ENCODE results near the gene NAPA.

DNA sequence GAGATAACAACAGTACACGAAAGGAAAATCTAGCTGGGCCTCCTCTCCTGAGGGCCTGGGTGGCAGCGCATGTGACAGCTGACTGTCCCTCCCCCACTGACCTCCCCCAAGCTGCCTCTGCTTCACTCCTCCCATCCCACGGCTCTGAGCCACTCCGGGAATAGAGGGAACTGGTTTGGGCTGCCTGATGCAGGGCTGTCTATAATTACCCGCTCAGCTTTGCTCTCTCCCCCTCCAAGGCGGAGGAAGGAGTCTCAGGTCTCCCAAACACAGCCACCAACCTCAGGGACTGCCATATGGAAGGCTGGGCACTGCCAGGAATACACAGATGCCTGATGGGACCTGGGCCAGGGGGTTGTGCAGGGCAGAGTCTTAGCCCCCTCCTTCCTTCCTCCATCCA lies 7.9 kb downstream of the NAPA start:
- TF ChIP-seq, protein P1, sequence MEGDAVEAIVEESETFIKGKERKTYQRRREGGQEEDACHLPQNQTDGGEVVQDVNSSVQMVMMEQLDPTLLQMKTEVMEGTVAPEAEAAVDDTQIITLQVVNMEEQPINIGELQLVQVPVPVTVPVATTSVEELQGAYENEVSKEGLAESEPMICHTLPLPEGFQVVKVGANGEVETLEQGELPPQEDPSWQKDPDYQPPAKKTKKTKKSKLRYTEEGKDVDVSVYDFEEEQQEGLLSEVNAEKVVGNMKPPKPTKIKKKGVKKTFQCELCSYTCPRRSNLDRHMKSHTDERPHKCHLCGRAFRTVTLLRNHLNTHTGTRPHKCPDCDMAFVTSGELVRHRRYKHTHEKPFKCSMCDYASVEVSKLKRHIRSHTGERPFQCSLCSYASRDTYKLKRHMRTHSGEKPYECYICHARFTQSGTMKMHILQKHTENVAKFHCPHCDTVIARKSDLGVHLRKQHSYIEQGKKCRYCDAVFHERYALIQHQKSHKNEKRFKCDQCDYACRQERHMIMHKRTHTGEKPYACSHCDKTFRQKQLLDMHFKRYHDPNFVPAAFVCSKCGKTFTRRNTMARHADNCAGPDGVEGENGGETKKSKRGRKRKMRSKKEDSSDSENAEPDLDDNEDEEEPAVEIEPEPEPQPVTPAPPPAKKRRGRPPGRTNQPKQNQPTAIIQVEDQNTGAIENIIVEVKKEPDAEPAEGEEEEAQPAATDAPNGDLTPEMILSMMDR (IDR thresholded peaks at IDR 0.05), result no peak
- no peak for TF ChIP-seq POLR2A (IDR thresholded peaks at IDR 0.05)
